ENCODE results near the gene FOXD2.

FOXD2 gene

DNA sequence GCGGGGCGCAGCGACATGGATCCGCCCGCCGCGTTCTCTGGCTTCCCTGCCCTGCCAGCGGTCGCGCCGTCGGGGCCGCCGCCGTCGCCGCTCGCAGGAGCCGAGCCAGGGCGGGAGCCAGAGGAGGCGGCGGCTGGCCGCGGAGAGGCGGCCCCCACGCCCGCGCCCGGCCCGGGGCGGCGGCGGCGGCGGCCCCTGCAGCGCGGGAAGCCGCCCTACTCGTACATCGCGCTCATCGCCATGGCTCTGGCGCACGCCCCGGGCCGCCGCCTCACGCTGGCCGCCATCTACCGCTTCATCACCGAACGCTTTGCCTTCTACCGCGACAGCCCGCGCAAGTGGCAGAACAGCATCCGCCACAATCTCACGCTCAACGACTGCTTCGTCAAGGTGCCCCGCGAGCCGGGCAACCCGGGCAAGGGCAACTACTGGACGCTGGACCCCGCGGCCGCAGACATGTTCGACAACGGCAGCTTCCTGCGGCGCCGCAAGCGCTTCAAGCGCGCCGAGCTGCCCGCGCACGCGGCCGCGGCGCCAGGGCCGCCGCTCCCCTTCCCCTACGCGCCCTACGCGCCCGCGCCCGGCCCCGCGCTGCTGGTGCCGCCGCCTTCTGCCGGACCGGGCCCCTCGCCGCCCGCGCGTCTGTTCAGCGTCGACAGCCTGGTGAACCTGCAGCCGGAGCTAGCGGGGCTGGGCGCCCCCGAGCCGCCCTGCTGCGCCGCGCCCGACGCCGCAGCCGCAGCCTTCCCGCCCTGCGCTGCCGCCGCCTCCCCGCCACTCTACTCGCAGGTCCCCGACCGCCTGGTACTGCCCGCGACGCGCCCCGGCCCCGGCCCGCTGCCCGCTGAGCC lies 21.3 kb upstream of the FOXD2 start:
- Histone ChIP-seq H3K36me3 (ENCODE audit: control insufficient read depth, insufficient read depth, low read length) (no peaks in the 10 kb centered on the region), H3K4me1 (ENCODE audit: control insufficient read depth, insufficient read depth, low read length) (peaks cover 5% of the 10 kb centered on the region), H3K4me3 (ENCODE audit: insufficient read depth, low read depth, low read length) (peak overlapping the region; percentile 24), H3K9me3 (ENCODE audit: control insufficient read depth, low read length) (no peaks in the 10 kb centered on the region), H3K27ac (ENCODE audit: insufficient read depth, low read depth, low read length, poor library complexity, severe bottlenecking) (no peak overlapping the region), H3K27me3 (ENCODE audit: control insufficient read depth, insufficient read depth, low read length, poor library complexity, severe bottlenecking) (peaks cover 81% of the 10 kb centered on the region)
- WGBS, 2 experiments, result 1% methylated on average over 134 of the region's 134 CpGs

DNA sequence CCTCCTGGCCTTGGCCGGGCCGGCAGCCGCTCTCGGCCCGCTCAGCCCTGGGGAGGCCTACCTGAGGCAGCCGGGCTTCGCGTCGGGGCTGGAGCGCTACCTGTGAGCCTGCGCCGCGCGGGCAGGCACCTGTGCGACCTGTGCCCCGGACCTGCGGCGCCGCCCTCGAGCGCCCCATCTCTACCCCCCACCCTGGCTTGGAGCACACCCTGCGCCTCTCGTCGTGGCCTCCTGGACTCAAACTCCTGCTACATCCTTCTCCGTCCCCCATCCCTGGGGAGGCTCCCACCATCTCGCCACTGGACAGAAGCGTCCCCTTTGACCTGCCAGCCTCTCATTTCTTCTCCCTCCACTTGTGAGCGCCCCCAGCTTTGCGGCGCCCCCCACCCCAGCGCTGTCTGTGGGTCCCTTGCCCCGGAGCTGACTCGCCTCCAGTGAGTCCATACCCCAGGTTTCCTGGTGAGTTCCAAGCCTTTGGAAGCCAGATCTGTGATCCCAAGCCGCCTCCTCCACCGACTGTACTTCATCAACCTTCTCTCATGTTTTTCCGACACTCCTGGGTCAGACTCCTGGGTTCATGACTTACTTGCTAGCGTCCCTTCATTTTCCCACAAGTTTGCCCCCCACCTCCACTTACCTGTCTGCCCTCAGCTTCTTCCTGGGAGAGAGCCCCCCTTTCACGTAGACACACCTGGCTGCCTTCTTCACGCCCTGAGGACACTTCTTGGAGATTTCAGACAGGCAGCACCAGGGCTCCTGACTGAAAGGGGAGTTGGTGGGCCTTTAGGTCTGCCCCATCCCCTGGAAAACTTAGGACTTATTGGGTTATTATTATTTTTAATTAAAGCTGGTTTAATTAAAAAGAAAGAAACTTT lies 20.4 kb upstream of the FOXD2 start:
- WGBS, 2 experiments, result 23 to 26% methylated on average over 39 of the region's 39 CpGs
- peaks cover under 1% of the 10 kb centered on the region for H3K4me1 ChIP-seq (ENCODE audit: control insufficient read depth, insufficient read depth, low read length)

DNA sequence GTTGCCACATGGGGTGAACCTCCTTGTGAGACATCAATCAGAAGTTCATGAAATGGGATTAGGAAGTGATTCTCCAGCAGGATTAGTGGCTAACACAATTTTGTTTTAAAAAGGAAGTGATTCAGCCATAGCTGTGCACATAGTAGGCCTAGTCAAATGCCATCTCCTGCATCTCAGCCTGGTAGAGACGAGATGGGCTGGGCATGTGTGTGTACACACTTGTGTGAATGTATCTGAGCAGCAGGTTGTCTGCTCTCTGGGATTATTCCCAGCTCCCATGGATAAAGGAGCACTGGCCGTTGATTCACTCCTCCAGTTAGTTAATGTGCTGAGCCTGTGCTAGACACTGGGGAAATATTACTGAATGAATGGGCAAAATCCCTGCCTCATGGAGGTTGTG lies 19.7 kb upstream of the FOXD2 start:
- Histone ChIP-seq H3K27me3 (ENCODE audit: control insufficient read depth, insufficient read depth, low read length, poor library complexity, severe bottlenecking) (peaks cover 82% of the 10 kb centered on the region), H3K27ac (ENCODE audit: insufficient read depth, low read depth, low read length, poor library complexity, severe bottlenecking) (no peak overlapping the region), H3K4me3 (ENCODE audit: insufficient read depth, low read depth, low read length) (no peak overlapping the region), H3K4me1 (ENCODE audit: control insufficient read depth, insufficient read depth, low read length) (no peaks in the 10 kb centered on the region), H3K9me3 (ENCODE audit: control insufficient read depth, low read length) (no peaks in the 10 kb centered on the region), H3K36me3 (ENCODE audit: control insufficient read depth, insufficient read depth, low read length) (no peaks in the 10 kb centered on the region)
- 86 to 92% methylated on average over 2 of the region's 2 CpGs for WGBS, 2 experiments

More for the DNA sequence above, 20.4 kb upstream of the FOXD2 start:
- Histone ChIP-seq H3K27ac (ENCODE audit: insufficient read depth, low read depth, low read length, poor library complexity, severe bottlenecking) (no peak overlapping the region), H3K4me3 (ENCODE audit: insufficient read depth, low read depth, low read length) (no peak overlapping the region), H3K9me3 (ENCODE audit: control insufficient read depth, low read length) (no peaks in the 10 kb centered on the region), H3K36me3 (ENCODE audit: control insufficient read depth, insufficient read depth, low read length) (no peaks in the 10 kb centered on the region), H3K27me3 (ENCODE audit: control insufficient read depth, insufficient read depth, low read length, poor library complexity, severe bottlenecking) (peaks cover 82% of the 10 kb centered on the region)

DNA sequence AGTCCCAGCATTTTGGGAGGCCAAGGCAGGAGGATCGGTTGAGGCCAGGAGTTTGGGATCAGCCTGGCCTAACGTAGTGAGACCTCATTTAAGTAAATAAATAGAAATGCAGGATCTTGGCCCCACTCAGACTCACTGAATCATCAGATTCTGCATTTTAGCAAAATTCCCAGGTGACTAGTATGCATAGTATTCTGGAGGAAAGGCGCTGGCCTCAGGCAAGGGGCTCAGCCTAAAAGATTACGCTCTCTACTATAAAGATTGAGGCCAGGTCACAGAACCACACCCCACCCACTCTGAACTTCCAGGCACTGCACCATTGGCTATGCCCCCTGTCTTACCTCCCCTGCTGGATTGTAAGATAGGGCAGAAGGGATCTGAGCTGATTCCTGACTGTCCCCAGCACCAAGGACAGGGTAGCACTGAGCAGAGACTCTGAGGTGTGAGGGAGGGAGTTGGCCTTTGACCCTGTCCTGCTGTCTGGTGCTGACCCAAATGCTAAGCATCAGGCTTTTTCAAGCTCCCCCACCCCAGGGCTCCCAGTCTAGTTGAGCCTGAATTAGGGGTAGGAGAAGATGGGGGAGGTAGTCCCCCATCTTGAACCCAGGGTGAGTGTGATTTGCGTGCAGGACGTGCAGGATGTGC lies 19.0 kb upstream of the FOXD2 start:
- Histone ChIP-seq H3K9me3 (ENCODE audit: control insufficient read depth, low read length) (no peaks in the 10 kb centered on the region), H3K4me1 (ENCODE audit: control insufficient read depth, insufficient read depth, low read length) (no peaks in the 10 kb centered on the region), H3K27ac (ENCODE audit: insufficient read depth, low read depth, low read length, poor library complexity, severe bottlenecking) (no peak overlapping the region), H3K36me3 (ENCODE audit: control insufficient read depth, insufficient read depth, low read length) (no peaks in the 10 kb centered on the region), H3K4me3 (ENCODE audit: insufficient read depth, low read depth, low read length) (no peak overlapping the region), H3K27me3 (ENCODE audit: control insufficient read depth, insufficient read depth, low read length, poor library complexity, severe bottlenecking) (peaks cover 86% of the 10 kb centered on the region)
- WGBS, 2 experiments, result 87 to 90% methylated on average over 6 of the region's 6 CpGs

DNA sequence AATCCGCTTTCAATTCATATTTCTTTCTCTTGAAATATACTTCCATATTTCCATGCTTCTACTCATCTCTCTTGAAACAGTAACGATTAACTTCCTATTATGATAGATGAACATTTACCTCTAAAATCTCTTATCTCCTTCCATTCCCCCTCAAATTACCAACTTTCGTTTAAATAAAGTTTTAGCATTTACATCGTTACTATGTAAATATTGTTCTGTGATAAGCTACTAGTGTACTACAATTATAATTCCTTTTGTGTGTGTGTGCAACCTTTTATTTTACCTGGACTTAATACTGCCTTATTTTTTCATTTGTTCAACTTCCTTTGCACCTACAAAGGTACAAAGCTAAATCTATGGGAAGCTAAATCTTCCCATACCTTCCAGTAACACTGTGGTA lies 17.3 kb upstream of the FOXD2 start:
- Histone ChIP-seq H3K27me3 (ENCODE audit: control insufficient read depth, insufficient read depth, low read length, poor library complexity, severe bottlenecking) (peaks cover 72% of the 10 kb centered on the region), H3K9me3 (ENCODE audit: control insufficient read depth, low read length) (no peaks in the 10 kb centered on the region), H3K36me3 (ENCODE audit: control insufficient read depth, insufficient read depth, low read length) (no peaks in the 10 kb centered on the region), H3K4me3 (ENCODE audit: insufficient read depth, low read depth, low read length) (no peak overlapping the region), H3K4me1 (ENCODE audit: control insufficient read depth, insufficient read depth, low read length) (peaks cover 4% of the 10 kb centered on the region), H3K27ac (ENCODE audit: insufficient read depth, low read depth, low read length, poor library complexity, severe bottlenecking) (no peak overlapping the region)
- 93 to 96% methylated on average over 2 to 3 of the region's 4 CpGs for WGBS, 2 experiments

DNA sequence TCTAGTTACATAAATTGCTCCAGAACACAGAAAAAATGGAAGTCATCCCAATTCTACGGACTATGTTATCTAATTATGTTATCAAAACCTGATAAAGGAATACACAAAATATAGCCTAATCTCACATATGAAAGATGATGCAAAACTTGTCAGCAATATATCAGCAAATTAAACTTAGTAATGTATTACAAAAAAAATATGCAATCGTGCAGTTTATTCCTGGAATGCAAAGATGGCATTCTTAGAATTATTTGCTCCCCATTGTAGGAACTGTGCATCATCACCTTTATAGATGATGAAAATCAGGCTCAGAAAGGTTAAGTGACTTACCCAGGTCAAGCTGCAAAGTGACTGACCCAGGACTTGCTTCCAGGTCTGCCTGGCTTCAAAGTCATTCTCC lies 14.0 kb upstream of the FOXD2 start:
- Histone ChIP-seq H3K36me3 (ENCODE audit: control insufficient read depth, insufficient read depth, low read length) (no peaks in the 10 kb centered on the region), H3K27me3 (ENCODE audit: control insufficient read depth, insufficient read depth, low read length, poor library complexity, severe bottlenecking) (peaks cover 61% of the 10 kb centered on the region), H3K4me1 (ENCODE audit: control insufficient read depth, insufficient read depth, low read length) (peaks cover 4% of the 10 kb centered on the region), H3K27ac (ENCODE audit: insufficient read depth, low read depth, low read length, poor library complexity, severe bottlenecking) (no peak overlapping the region), H3K9me3 (ENCODE audit: control insufficient read depth, low read length) (no peaks in the 10 kb centered on the region), H3K4me3 (ENCODE audit: insufficient read depth, low read depth, low read length) (no peak overlapping the region)
- 43 to 58% methylated on average over 1 to 2 of the region's 2 CpGs for WGBS, 2 experiments

DNA sequence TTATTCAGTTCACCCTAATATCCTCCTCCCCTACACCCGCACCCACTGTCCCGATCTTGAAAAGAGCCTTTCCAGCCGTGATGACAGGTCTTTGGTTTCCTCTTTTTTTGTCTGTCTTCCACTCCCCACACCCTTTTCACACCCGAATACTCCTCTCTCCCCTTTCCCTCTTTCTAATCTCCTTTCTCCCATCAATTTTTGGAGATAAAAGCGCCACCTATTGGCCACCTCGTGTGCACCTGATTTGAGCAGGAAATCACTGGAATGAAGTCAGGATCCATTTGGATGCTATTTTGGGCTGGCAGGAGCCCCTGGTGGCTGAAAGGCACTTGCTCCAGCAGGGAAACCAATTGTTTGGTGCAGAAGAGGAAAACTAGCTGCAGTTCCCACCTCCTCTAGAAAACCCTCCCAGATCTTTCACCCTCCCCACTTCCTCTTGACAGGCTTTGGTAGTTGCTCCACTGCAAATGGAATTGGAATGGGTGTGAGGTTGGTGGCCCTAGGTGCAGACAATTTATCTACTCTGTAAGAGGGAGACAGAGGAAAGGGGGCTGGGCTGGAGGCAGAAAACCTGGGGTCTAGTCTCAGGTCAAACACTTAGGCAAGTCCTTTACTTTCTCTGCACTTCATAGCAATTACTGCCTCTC lies 13.4 kb upstream of the FOXD2 start:
- Histone ChIP-seq H3K36me3 (ENCODE audit: control insufficient read depth, insufficient read depth, low read length) (no peaks in the 10 kb centered on the region), H3K4me3 (ENCODE audit: insufficient read depth, low read depth, low read length) (no peak overlapping the region), H3K27me3 (ENCODE audit: control insufficient read depth, insufficient read depth, low read length, poor library complexity, severe bottlenecking) (peaks cover 61% of the 10 kb centered on the region), H3K27ac (ENCODE audit: insufficient read depth, low read depth, low read length, poor library complexity, severe bottlenecking) (no peak overlapping the region), H3K9me3 (ENCODE audit: control insufficient read depth, low read length) (no peaks in the 10 kb centered on the region), H3K4me1 (ENCODE audit: control insufficient read depth, insufficient read depth, low read length) (peaks cover 4% of the 10 kb centered on the region)
- WGBS, 2 experiments, result 7 to 8% methylated on average over 6 of the region's 6 CpGs

DNA sequence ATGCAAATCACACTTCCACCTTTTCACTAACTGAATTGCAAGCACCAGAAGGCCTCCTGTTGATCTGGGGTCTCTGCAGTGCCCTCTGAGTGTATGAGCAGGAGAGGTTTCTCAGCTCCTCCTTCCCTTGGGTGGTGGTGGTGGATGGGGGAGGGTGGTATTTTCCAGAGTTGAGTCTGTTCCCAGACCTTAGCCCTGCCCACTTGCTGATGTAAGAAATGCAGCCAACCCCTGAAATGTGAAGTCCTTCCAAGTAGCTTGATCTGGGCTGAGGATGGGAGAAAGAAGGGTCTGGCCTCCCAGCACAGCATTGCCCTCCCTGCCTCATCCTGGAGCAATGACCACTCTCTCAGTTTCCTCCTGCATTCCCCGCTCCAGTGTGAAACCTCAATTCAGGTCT lies 6.3 kb upstream of the FOXD2 start:
- Histone ChIP-seq H3K27ac (ENCODE audit: insufficient read depth, low read depth, low read length, poor library complexity, severe bottlenecking) (no peak overlapping the region), H3K36me3 (ENCODE audit: control insufficient read depth, insufficient read depth, low read length) (no peaks in the 10 kb centered on the region), H3K27me3 (ENCODE audit: control insufficient read depth, insufficient read depth, low read length, poor library complexity, severe bottlenecking) (peaks cover 98% of the 10 kb centered on the region), H3K4me1 (ENCODE audit: control insufficient read depth, insufficient read depth, low read length) (peaks cover 21% of the 10 kb centered on the region), H3K9me3 (ENCODE audit: control insufficient read depth, low read length) (no peaks in the 10 kb centered on the region), H3K4me3 (ENCODE audit: insufficient read depth, low read depth, low read length) (no peak overlapping the region)
- WGBS, 2 experiments, result 76 to 81% methylated on average over 1 of the region's 1 CpG

DNA sequence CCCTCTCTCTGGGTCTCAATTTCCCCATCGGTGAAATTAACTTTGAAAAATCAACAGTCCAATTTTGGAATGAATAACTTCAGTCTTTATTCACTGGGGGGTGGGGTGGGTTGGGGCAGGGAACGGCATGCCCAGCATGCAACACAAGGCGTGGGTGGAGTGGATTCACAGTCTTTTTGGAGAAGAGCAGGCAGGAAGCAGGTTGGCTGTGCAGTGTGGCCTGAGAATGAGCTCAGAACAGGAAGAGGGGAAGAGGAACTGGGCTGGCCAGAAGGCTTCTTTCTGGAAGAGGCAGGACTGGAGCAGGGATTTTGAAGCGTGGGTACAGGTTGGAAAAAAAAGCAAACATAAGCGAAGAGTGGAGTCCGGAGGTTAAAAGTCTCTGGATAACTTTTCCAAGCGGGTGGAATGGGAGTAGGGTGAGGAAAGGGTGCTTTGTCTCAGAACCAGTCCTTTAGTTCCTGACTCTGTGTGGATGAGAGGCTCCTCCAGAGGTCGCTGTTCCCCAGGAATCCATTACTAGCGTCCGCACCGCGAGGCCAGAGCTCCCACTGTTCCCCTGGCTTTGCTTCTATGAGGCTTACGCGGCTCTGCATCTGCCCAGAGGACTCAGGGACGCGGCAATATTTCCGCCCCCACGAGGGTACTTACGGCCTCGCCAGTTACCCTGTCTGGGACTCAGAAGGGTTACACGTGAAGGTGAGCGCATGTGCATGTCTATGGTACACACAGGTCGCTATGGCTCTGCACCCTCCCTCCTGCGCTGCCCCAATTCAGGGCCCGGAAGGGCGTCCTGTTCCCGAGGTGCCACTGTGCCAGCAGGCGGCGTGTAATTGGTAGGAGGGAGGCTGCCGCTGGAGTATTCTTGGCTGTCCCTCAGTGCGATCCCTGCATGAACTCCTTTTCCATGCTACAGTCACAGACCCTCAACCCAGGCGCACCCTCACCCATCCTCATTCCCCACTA lies 5.5 kb upstream of the FOXD2 start:
- WGBS, 2 experiments, result 5% methylated on average over 32 of the region's 32 CpGs
- Histone ChIP-seq H3K4me1 (ENCODE audit: control insufficient read depth, insufficient read depth, low read length) (peaks cover 29% of the 10 kb centered on the region), H3K9me3 (ENCODE audit: control insufficient read depth, low read length) (no peaks in the 10 kb centered on the region), H3K27me3 (ENCODE audit: control insufficient read depth, insufficient read depth, low read length, poor library complexity, severe bottlenecking) (peaks cover 100% of the 10 kb centered on the region), H3K4me3 (ENCODE audit: insufficient read depth, low read depth, low read length) (no peak overlapping the region), H3K27ac (ENCODE audit: insufficient read depth, low read depth, low read length, poor library complexity, severe bottlenecking) (no peak overlapping the region), H3K36me3 (ENCODE audit: control insufficient read depth, insufficient read depth, low read length) (no peaks in the 10 kb centered on the region)

Measured in ectodermal cell (in vitro differentiated cells).